Measurements from ENCODE around the gene TSPOAP1.

TSPOAP1 gene

DNA sequence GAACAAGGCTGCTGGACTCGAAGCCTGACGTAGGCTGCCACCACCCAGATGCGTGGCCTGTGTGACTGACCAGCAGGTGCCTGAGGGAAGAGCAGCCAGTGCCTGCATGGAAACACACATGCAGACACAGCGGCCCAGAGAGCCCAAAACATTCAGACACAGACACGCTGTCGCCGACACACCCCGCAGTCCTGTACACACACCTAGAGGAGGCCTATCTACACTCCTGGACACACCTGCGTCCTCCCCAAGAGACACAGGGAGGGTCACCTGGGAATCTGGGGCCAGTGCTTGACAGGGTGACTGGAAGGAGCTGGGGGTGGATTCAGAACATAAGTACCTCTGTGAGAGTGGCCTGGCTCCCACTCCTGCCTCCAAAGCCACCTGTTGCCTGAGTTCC is 6.1 kb upstream of the TSPOAP1 start:
- H3K9me3 ChIP-seq (ENCODE audit: insufficient read depth, low read length): no peaks in the 10 kb centered on the region
- peak overlapping the region; percentile 99 for H3K4me2 ChIP-seq (ENCODE audit: low read depth, low read length, poor library complexity, severe bottlenecking)
- H3K36me3 ChIP-seq (ENCODE audit: low read length): peaks cover 20% of the 10 kb centered on the region
- H3K27ac ChIP-seq (ENCODE audit: low read depth, low read length): peak overlapping the region; percentile 97
- no peaks in the 10 kb centered on the region for H3K27me3 ChIP-seq (ENCODE audit: low read length)
- H3K79me2 ChIP-seq (ENCODE audit: insufficient read depth, low read length): peaks cover 26% of the 10 kb centered on the region
- TF ChIP-seq EZH2phosphoT487 (conservative IDR thresholded peaks at IDR 0.05; ENCODE audit: low read length): no peak
- TF ChIP-seq, protein P1, sequence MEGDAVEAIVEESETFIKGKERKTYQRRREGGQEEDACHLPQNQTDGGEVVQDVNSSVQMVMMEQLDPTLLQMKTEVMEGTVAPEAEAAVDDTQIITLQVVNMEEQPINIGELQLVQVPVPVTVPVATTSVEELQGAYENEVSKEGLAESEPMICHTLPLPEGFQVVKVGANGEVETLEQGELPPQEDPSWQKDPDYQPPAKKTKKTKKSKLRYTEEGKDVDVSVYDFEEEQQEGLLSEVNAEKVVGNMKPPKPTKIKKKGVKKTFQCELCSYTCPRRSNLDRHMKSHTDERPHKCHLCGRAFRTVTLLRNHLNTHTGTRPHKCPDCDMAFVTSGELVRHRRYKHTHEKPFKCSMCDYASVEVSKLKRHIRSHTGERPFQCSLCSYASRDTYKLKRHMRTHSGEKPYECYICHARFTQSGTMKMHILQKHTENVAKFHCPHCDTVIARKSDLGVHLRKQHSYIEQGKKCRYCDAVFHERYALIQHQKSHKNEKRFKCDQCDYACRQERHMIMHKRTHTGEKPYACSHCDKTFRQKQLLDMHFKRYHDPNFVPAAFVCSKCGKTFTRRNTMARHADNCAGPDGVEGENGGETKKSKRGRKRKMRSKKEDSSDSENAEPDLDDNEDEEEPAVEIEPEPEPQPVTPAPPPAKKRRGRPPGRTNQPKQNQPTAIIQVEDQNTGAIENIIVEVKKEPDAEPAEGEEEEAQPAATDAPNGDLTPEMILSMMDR (IDR thresholded peaks at IDR 0.05; ENCODE audit: insufficient read depth, low read length, poor library complexity, severe bottlenecking): no peak
- H3K4me3 ChIP-seq (ENCODE audit: insufficient read depth, low read length, poor library complexity, severe bottlenecking): peak overlapping the region; percentile 51
- peak overlapping the region; percentile 100 for H3K9ac ChIP-seq (ENCODE audit: low read length)
- H4K20me1 ChIP-seq (ENCODE audit: low read depth, low read length): no peaks in the 10 kb centered on the region
- no peaks in the 10 kb centered on the region for H3K9me2 ChIP-seq (replicated peaks; ENCODE audit: insufficient read depth, low read length)
- H3F3A ChIP-seq (ENCODE audit: insufficient read depth): peaks cover 92% of the 10 kb centered on the region
- no peak overlapping the region for H2AFZ ChIP-seq (ENCODE audit: low read depth, low read length, severe bottlenecking)

DNA sequence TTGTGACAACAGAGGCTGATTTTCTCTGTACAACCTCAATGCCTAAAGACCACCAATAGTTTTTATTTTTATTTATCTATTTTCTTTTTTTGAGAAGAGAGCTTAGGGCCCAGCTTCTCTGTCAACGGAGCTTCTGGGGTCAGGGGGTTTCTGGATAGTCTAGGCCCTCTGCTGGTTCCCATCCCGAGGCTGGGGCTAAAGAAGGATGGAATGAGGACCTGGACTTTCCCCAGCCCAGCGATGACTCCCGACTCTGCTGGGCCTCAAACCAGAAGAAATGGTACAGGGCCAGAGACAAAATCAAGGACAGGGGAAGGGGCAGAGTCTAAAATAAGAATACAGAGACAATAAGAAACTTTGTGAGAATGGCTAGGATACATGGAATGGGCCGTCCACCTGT is 5.7 kb upstream of the TSPOAP1 start:
- no peaks in the 10 kb centered on the region for H3K9me3 ChIP-seq (ENCODE audit: insufficient read depth, low read length)
- H3K4me3 ChIP-seq (ENCODE audit: insufficient read depth, low read length, poor library complexity, severe bottlenecking): peak overlapping the region; percentile 51
- H2AFZ ChIP-seq (ENCODE audit: low read depth, low read length, severe bottlenecking): no peak overlapping the region
- H3K4me2 ChIP-seq (ENCODE audit: low read depth, low read length, poor library complexity, severe bottlenecking): peak overlapping the region; percentile 99
- no peaks in the 10 kb centered on the region for H3K27me3 ChIP-seq (ENCODE audit: low read length)
- H4K20me1 ChIP-seq (ENCODE audit: low read depth, low read length): no peaks in the 10 kb centered on the region
- peaks cover 22% of the 10 kb centered on the region for H3K79me2 ChIP-seq (ENCODE audit: insufficient read depth, low read length)
- no peaks in the 10 kb centered on the region for H3K9me2 ChIP-seq (replicated peaks; ENCODE audit: insufficient read depth, low read length)
- H3F3A ChIP-seq (ENCODE audit: insufficient read depth): peaks cover 91% of the 10 kb centered on the region
- peak overlapping the region; percentile 97 for H3K27ac ChIP-seq (ENCODE audit: low read depth, low read length)
- H3K36me3 ChIP-seq (ENCODE audit: low read length): peaks cover 20% of the 10 kb centered on the region
- H3K9ac ChIP-seq (ENCODE audit: low read length): peak overlapping the region; percentile 100
- TF ChIP-seq, protein P1 (IDR thresholded peaks at IDR 0.05; ENCODE audit: insufficient read depth, low read length, poor library complexity, severe bottlenecking): no peak
- TF ChIP-seq EZH2phosphoT487 (conservative IDR thresholded peaks at IDR 0.05; ENCODE audit: low read length): no peak

- Histone ChIP-seq H4K20me1 (ENCODE audit: low read depth, low read length) (no peaks in the 10 kb centered on the region), H3K79me2 (ENCODE audit: insufficient read depth, low read length) (peaks cover 20% of the 10 kb centered on the region), H3K27ac (ENCODE audit: low read depth, low read length) (peak overlapping the region; percentile 97), H2AFZ (ENCODE audit: low read depth, low read length, severe bottlenecking) (no peak overlapping the region), H3K36me3 (ENCODE audit: low read length) (peaks cover 20% of the 10 kb centered on the region), H3K9me2 (replicated peaks; ENCODE audit: insufficient read depth, low read length) (no peaks in the 10 kb centered on the region), H3K9ac (ENCODE audit: low read length) (peak overlapping the region; percentile 100), H3K4me2 (ENCODE audit: low read depth, low read length, poor library complexity, severe bottlenecking) (peak overlapping the region; percentile 99), H3K4me3 (ENCODE audit: insufficient read depth, low read length, poor library complexity, severe bottlenecking) (peak overlapping the region; percentile 51), H3F3A (ENCODE audit: insufficient read depth) (peaks cover 91% of the 10 kb centered on the region), H3K27me3 (ENCODE audit: low read length) (no peaks in the 10 kb centered on the region), H3K9me3 (ENCODE audit: insufficient read depth, low read length) (no peaks in the 10 kb centered on the region)
- TF ChIP-seq, protein P1 (IDR thresholded peaks at IDR 0.05; ENCODE audit: insufficient read depth, low read length, poor library complexity, severe bottlenecking): no peak
- no peak for TF ChIP-seq EZH2phosphoT487 (conservative IDR thresholded peaks at IDR 0.05; ENCODE audit: low read length)
These were observed 5.2 kb upstream of the TSPOAP1 start for GRCh38 chr17:58333736-58334207.
